GM18909 (cell line): ENCODE measurements around the gene TBCC.
"Not testable (repeated sequence)": the region's sequence is repeated elsewhere in the genome, so short reads cannot be mapped to it uniquely, and the experiment has no call there.

Source experiments
- ATAC-seq: cut with Tn5 transposase; IDR thresholded peaks from one replicate; pipeline ENCODE4 v1.9.1; 2021; ENCODE audit warnings: mild to moderate bottlenecking; ENCODE audit not compliant: unreplicated experiment, poor library complexity

Gene TBCC

DNA sequence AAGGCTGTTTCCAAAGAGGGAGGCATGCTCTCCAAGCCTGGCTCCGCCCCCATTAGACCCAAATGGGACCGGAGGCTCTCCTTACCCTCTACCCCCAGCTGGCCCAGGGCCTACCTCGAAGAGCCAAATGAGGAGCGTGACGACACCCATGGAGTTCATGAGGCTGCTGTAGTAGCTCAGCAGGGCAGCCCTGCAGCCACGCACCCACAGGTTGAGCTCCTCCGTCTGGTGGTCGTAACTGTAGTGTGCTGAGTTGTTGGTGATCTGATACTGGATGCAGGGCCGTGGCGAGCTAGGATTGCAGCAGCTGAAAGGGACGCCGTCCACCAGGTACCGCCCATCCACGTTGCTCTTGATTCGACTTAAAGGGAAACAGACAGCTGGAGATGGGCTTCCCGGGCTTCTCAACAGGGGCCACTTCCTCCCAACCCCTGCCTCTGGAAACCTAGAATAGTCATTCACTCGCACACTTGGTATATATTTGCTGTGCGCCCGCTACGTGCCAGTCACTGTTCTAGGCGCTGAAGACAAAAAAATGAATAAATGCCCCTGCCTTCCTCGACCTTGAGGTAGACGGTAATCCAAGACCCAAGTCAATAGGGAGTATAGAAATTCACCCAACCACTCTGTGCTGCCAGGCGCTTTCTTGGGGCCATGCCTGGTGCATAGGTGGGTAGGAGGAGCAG lies 41.5 kb downstream of the TBCC start:
- no peak for ATAC-seq

DNA sequence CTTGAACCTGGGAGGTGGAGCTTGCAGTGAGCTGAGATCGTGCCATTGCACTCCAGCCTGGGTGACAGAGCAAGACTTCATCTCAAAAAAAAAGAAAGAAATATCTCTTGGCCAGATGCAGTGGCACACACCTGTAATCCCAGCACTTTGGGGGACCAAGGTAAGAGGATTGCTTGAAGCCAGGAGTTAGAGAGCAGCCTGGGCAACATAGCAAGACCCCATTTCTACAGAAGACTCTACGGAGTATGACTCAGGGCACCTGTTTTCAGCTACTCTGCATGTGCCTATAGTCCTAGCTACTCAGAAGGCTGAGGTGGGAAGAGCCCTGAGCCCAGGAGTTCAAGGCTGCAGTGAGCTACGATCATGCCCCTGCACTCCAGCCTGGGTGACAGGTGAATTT lies 43.1 kb downstream of the TBCC start:
- ATAC-seq, result not testable (repeated sequence)

DNA sequence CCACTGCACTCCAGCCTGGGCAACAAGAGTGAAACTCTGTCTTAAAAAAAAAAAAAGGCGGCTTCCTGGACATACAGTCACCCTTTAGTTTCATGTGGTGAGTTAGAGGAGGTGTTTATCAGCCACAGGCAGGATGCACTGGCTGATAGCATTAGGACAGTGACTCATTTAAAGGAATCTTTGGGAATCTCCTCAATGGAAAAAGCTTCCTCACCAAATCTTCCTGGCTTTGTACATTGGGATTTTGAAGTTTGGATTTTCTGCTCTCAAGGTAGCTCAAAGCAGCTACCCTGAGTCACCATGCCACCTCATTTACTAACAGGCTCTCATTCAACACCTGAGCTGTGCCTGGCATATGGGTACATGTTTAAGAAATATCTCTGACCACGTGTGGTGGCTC lies 43.7 kb downstream of the TBCC start:
- ATAC-seq, result no peak

DNA sequence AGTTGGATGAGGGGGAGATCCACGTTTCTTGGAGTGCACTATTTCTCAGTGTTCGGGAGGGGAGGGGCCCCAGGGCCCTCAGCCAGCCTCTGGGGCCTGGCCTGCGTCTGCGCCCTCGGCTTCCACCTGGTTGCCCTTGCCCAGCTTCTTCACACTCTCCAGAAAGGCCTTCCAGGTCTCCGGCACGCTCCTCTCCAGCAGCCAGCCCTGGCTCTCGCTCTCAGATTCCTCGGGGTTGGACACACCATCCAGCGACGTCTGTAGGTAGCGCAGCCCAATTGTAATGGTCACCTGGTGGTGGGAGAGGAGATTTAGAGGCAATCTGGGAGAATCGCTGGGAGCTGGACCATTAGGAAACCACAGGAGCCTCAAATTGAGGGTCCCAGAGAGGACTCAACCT lies 47.7 kb downstream of the TBCC start:
- no peak for ATAC-seq

DNA sequence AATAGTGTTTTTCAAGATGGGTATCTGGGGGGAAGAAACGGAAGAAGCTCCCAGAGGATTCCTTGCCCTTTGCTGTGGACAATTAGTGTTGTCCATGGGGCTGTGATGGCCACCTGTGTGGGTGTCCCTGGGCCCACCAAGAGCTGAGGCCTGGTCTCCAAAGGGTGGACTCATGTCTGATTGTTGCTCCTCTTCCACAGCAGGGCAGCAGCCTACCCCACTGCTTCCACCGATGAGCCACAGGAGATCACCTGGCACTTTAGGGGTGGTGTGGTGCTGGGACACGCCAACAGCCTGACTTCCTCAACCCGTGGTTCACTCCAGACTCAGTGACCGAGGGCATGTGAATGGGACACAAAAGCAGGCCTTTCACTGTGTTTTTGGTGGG lies 48.6 kb downstream of the TBCC start:
- ATAC-seq, result no peak

DNA sequence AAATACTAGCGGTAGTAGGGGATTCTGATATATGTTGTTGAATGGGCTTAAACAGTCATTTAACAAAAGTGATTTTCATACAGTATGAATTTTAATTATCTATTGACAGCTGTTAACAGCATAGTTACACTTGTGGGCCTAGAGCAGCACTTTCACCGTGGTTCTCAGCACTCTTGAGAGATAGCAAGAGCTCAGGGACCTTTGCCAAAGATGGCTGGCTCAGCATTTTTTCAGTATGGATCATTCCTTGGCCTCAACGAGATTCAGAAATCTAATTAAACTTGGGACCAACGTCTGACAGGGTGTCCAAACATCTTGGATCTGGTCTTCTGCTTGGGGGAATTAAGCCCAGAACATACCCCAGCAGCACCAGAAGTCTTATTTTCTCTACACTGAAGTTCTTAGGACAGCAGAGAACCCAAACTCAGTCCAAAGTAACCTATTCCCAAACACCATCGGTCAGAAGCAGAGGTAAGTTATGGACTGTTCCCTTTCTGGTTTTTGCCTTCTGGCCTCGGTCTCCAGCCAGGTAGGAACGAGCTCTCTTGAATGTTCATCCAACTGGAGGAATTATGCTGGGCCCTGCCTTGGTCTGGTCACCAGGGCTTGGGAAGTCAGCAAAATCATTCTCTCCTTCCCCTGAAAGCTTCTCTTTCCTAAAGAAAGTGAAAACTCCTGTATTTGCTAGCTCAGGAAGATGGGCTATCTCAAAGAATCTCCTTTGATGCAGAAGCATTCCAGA lies 49.2 kb downstream of the TBCC start:
- no peak for ATAC-seq

DNA sequence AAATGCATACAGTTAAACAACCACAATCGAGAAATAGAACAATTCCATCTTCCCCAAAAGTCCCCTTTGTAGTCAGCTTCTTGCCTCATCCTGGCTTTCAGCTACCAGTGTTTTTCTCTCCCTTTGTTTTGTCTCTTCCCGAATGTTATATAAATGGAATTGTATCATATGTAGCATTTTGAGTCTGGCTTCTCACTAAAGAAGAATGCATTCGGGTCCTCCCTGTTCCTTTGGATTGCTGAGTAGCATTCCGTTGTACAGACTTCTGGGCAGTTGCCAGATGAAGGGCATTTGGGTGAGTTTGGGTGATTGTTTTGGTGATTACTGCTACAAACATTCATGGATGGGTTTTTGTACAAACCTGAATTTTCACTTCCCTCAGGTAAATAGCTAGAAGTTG lies 51.3 kb downstream of the TBCC start:
- no peak for ATAC-seq
